ENCODE results near the gene KANK4. TPM values are rescaled to one million over a fixed set of nuclear protein-coding genes. Genes with fewer than 3 reads are reported as not detected.

KANK4 gene
- total RNA-seq, 1 experiment from 2014 or later = 0.80 TPM

- Histone ChIP-seq H3K36me3 (replicated peaks; ENCODE audit: control insufficient read depth, insufficient read depth, low read length) (no peaks in the 10 kb centered on the region), H3K4me3 (ENCODE audit: insufficient read depth, low read depth, low read length) (no peak overlapping the region), H3K27me3 (ENCODE audit: control insufficient read depth, insufficient read depth, low read length) (no peaks in the 10 kb centered on the region)
- no peak for DNase-seq
Observed at GRCh38 chr1:62349470-62350233, 30.4 kb upstream of the KANK4 start.

- DNase-seq = no peak
- Histone ChIP-seq H3K4me3 (ENCODE audit: insufficient read depth, low read depth, low read length) (no peak overlapping the region), H3K36me3 (replicated peaks; ENCODE audit: control insufficient read depth, insufficient read depth, low read length) (no peaks in the 10 kb centered on the region), H3K27me3 (ENCODE audit: control insufficient read depth, insufficient read depth, low read length) (no peaks in the 10 kb centered on the region)
Observed at GRCh38 chr1:62346886-62347285, 27.7 kb upstream of the KANK4 start.

GRCh38 chr1:62343911-62344310 is 24.7 kb upstream of the KANK4 start:
- DNase-seq = no peak
- Histone ChIP-seq H3K4me3 (ENCODE audit: insufficient read depth, low read depth, low read length) (no peak overlapping the region), H3K27me3 (ENCODE audit: control insufficient read depth, insufficient read depth, low read length) (no peaks in the 10 kb centered on the region), H3K36me3 (replicated peaks; ENCODE audit: control insufficient read depth, insufficient read depth, low read length) (no peaks in the 10 kb centered on the region)

- Histone ChIP-seq H3K4me3 (ENCODE audit: insufficient read depth, low read depth, low read length) (no peak overlapping the region), H3K27me3 (ENCODE audit: control insufficient read depth, insufficient read depth, low read length) (no peaks in the 10 kb centered on the region), H3K36me3 (replicated peaks; ENCODE audit: control insufficient read depth, insufficient read depth, low read length) (no peaks in the 10 kb centered on the region)
- no peak for DNase-seq
Observed at GRCh38 chr1:62342270-62342669, 23.0 kb upstream of the KANK4 start.

- no peak for DNase-seq
- Histone ChIP-seq H3K27me3 (ENCODE audit: control insufficient read depth, insufficient read depth, low read length) (no peaks in the 10 kb centered on the region), H3K36me3 (replicated peaks; ENCODE audit: control insufficient read depth, insufficient read depth, low read length) (no peaks in the 10 kb centered on the region), H3K4me3 (ENCODE audit: insufficient read depth, low read depth, low read length) (no peak overlapping the region)
Observed at GRCh38 chr1:62341615-62342014, 22.4 kb upstream of the KANK4 start.

GRCh38 chr1:62341089-62341488 is 21.9 kb upstream of the KANK4 start:
- no peaks in the 10 kb centered on the region for H3K36me3 ChIP-seq (replicated peaks; ENCODE audit: control insufficient read depth, insufficient read depth, low read length)
- no peak for DNase-seq
- no peaks in the 10 kb centered on the region for H3K27me3 ChIP-seq (ENCODE audit: control insufficient read depth, insufficient read depth, low read length)
- no peak overlapping the region for H3K4me3 ChIP-seq (ENCODE audit: insufficient read depth, low read depth, low read length)

GRCh38 chr1:62337706-62338631 is 18.7 kb upstream of the KANK4 start:
- DNase-seq = peak; percentile 62
- H3K36me3 ChIP-seq (replicated peaks; ENCODE audit: control insufficient read depth, insufficient read depth, low read length) = no peaks in the 10 kb centered on the region
- H3K4me3 ChIP-seq (ENCODE audit: insufficient read depth, low read depth, low read length) = no peak overlapping the region
- no peaks in the 10 kb centered on the region for H3K27me3 ChIP-seq (ENCODE audit: control insufficient read depth, insufficient read depth, low read length)

- Histone ChIP-seq H3K27me3 (ENCODE audit: control insufficient read depth, insufficient read depth, low read length) (no peaks in the 10 kb centered on the region), H3K4me3 (ENCODE audit: insufficient read depth, low read depth, low read length) (no peak overlapping the region), H3K36me3 (replicated peaks; ENCODE audit: control insufficient read depth, insufficient read depth, low read length) (no peaks in the 10 kb centered on the region)
- peak; percentile 35 for DNase-seq
Observed at GRCh38 chr1:62336995-62337705, 17.9 kb upstream of the KANK4 start.

GRCh38 chr1:62336638-62336994 is 17.4 kb upstream of the KANK4 start:
- DNase-seq = peak; percentile 52
- no peak overlapping the region for H3K4me3 ChIP-seq (ENCODE audit: insufficient read depth, low read depth, low read length)
- H3K27me3 ChIP-seq (ENCODE audit: control insufficient read depth, insufficient read depth, low read length) = no peaks in the 10 kb centered on the region
- H3K36me3 ChIP-seq (replicated peaks; ENCODE audit: control insufficient read depth, insufficient read depth, low read length) = no peaks in the 10 kb centered on the region

- no peaks in the 10 kb centered on the region for H3K27me3 ChIP-seq (ENCODE audit: control insufficient read depth, insufficient read depth, low read length)
- DNase-seq = no peak
- no peak overlapping the region for H3K4me3 ChIP-seq (ENCODE audit: insufficient read depth, low read depth, low read length)
- H3K36me3 ChIP-seq (replicated peaks; ENCODE audit: control insufficient read depth, insufficient read depth, low read length) = no peaks in the 10 kb centered on the region
Observed at GRCh38 chr1:62335656-62336055, 16.4 kb upstream of the KANK4 start.

GRCh38 chr1:62334434-62334985 is 15.3 kb upstream of the KANK4 start:
- peak; percentile 47 for DNase-seq
- H3K4me3 ChIP-seq (ENCODE audit: insufficient read depth, low read depth, low read length) = no peak overlapping the region
- H3K36me3 ChIP-seq (replicated peaks; ENCODE audit: control insufficient read depth, insufficient read depth, low read length) = no peaks in the 10 kb centered on the region
- H3K27me3 ChIP-seq (ENCODE audit: control insufficient read depth, insufficient read depth, low read length) = no peaks in the 10 kb centered on the region

- Histone ChIP-seq H3K27me3 (ENCODE audit: control insufficient read depth, insufficient read depth, low read length) (no peaks in the 10 kb centered on the region), H3K36me3 (replicated peaks; ENCODE audit: control insufficient read depth, insufficient read depth, low read length) (no peaks in the 10 kb centered on the region), H3K4me3 (ENCODE audit: insufficient read depth, low read depth, low read length) (no peak overlapping the region)
- no peak for DNase-seq
Observed at GRCh38 chr1:62333441-62333840, 14.2 kb upstream of the KANK4 start.

- Histone ChIP-seq H3K36me3 (replicated peaks; ENCODE audit: control insufficient read depth, insufficient read depth, low read length) (no peaks in the 10 kb centered on the region), H3K27me3 (ENCODE audit: control insufficient read depth, insufficient read depth, low read length) (no peaks in the 10 kb centered on the region), H3K4me3 (ENCODE audit: insufficient read depth, low read depth, low read length) (peak overlapping the region; percentile 25)
- DNase-seq = peak; percentile 81
Observed at GRCh38 chr1:62327360-62328055, 8.3 kb upstream of the KANK4 start.

- DNase-seq = no peak
- no peak overlapping the region for H3K4me3 ChIP-seq (ENCODE audit: insufficient read depth, low read depth, low read length)
- no peaks in the 10 kb centered on the region for H3K36me3 ChIP-seq (replicated peaks; ENCODE audit: control insufficient read depth, insufficient read depth, low read length)
- H3K27me3 ChIP-seq (ENCODE audit: control insufficient read depth, insufficient read depth, low read length) = peaks cover 7% of the 10 kb centered on the region; the same call in 1 of the 2 replicates
Observed at GRCh38 chr1:62325681-62326080, 6.4 kb upstream of the KANK4 start.
